ENCODE results near the gene ZNF438.

ZNF438 gene

GRCh38 chr10:30831426-30831825 lies 200.2 kb downstream of the ZNF438 start:
- TF ChIP-seq FOXP2 (optimal IDR thresholded peaks at IDR 0.05; ENCODE audit: borderline replicate concordance, extremely low read depth, extremely low read length, insufficient read depth) (no peak), SIN3A (IDR thresholded peaks at IDR 0.05; ENCODE audit: borderline replicate concordance, insufficient read depth, low read length) (no peak), TAF1 (IDR thresholded peaks at IDR 0.05; ENCODE audit: borderline replicate concordance, insufficient read depth, low read length) (no peak), POLR2AphosphoS5 (IDR thresholded peaks at IDR 0.05; ENCODE audit: low read depth, low read length) (no peak), REST (IDR thresholded peaks at IDR 0.05; ENCODE audit: insufficient read depth in 1 of 2, low read depth in 2 of 2, low read length in 2 of 2) (no peak)

GRCh38 chr10:30830315-30831230 lies 201.1 kb downstream of the ZNF438 start:
- TF ChIP-seq SIN3A (IDR thresholded peaks at IDR 0.05; ENCODE audit: borderline replicate concordance, insufficient read depth, low read length) (no peak), POLR2AphosphoS5 (IDR thresholded peaks at IDR 0.05; ENCODE audit: low read depth, low read length) (no peak), FOXP2 (optimal IDR thresholded peaks at IDR 0.05; ENCODE audit: borderline replicate concordance, extremely low read depth, extremely low read length, insufficient read depth) (no peak), TAF1 (IDR thresholded peaks at IDR 0.05; ENCODE audit: borderline replicate concordance, insufficient read depth, low read length) (no peak), REST (IDR thresholded peaks at IDR 0.05; ENCODE audit: insufficient read depth in 1 of 2, low read depth in 2 of 2, low read length in 2 of 2) (no peak)

- TF ChIP-seq TAF1 (IDR thresholded peaks at IDR 0.05; ENCODE audit: borderline replicate concordance, insufficient read depth, low read length), result no peak
- no peak for TF ChIP-seq POLR2AphosphoS5 (IDR thresholded peaks at IDR 0.05; ENCODE audit: low read depth, low read length)
- TF ChIP-seq FOXP2 (optimal IDR thresholded peaks at IDR 0.05; ENCODE audit: borderline replicate concordance, extremely low read depth, extremely low read length, insufficient read depth), result no peak
- no peak for TF ChIP-seq SIN3A (IDR thresholded peaks at IDR 0.05; ENCODE audit: borderline replicate concordance, insufficient read depth, low read length)
Observed at GRCh38 chr10:30829901-30830300, 201.8 kb downstream of the ZNF438 start.

GRCh38 chr10:30828680-30829079 lies 203.0 kb downstream of the ZNF438 start:
- TF ChIP-seq POLR2AphosphoS5 (IDR thresholded peaks at IDR 0.05; ENCODE audit: low read depth, low read length), result no peak
- TF ChIP-seq FOXP2 (optimal IDR thresholded peaks at IDR 0.05; ENCODE audit: borderline replicate concordance, extremely low read depth, extremely low read length, insufficient read depth), result no peak
- no peak for TF ChIP-seq REST (IDR thresholded peaks at IDR 0.05; ENCODE audit: insufficient read depth in 1 of 2, low read depth in 2 of 2, low read length in 2 of 2)
- TF ChIP-seq TAF1 (IDR thresholded peaks at IDR 0.05; ENCODE audit: borderline replicate concordance, insufficient read depth, low read length), result no peak
- no peak for TF ChIP-seq SIN3A (IDR thresholded peaks at IDR 0.05; ENCODE audit: borderline replicate concordance, insufficient read depth, low read length)

- TF ChIP-seq TAF1 (IDR thresholded peaks at IDR 0.05; ENCODE audit: borderline replicate concordance, insufficient read depth, low read length) (no peak), FOXP2 (optimal IDR thresholded peaks at IDR 0.05; ENCODE audit: borderline replicate concordance, extremely low read depth, extremely low read length, insufficient read depth) (no peak), SIN3A (IDR thresholded peaks at IDR 0.05; ENCODE audit: borderline replicate concordance, insufficient read depth, low read length) (no peak), POLR2AphosphoS5 (IDR thresholded peaks at IDR 0.05; ENCODE audit: low read depth, low read length) (no peak), REST (IDR thresholded peaks at IDR 0.05; ENCODE audit: insufficient read depth in 1 of 2, low read depth in 2 of 2, low read length in 2 of 2) (no peak)
Observed at GRCh38 chr10:30828164-30828563, 203.5 kb downstream of the ZNF438 start.
